Measurements from ENCODE around the gene TLR9.

Gene TLR9

GRCh38 chr3:52247409-52248164 is 22.1 kb upstream of the TLR9 start:
- no peak for DNase-seq

GRCh38 chr3:52246728-52247408 is 21.4 kb upstream of the TLR9 start:
- DNase-seq: no peak

GRCh38 chr3:52246264-52246620 is 20.8 kb upstream of the TLR9 start:
- no peak for DNase-seq

- peak; percentile 55 for DNase-seq
Observed at GRCh38 chr3:52245322-52246263, 20.1 kb upstream of the TLR9 start, which contains the start of gene PPM1M. TSS of gene PPM1M (plus strand) at chr3:52245759. CDS start at chr3:52245825, 66 bp downstream.

GRCh38 chr3:52243791-52244628 is 18.6 kb upstream of the TLR9 start:
- DNase-seq: no peak

- DNase-seq: no peak
Observed at GRCh38 chr3:52242039-52242438, 16.6 kb upstream of the TLR9 start.

- DNase-seq: no peak
Observed at GRCh38 chr3:52240886-52241370, 15.5 kb upstream of the TLR9 start.

GRCh38 chr3:52240059-52240885 is 14.8 kb upstream of the TLR9 start:
- peak; percentile 93 for DNase-seq

- DNase-seq: peak; percentile 80
Observed at GRCh38 chr3:52238761-52239701, 13.6 kb upstream of the TLR9 start, which contains the start of gene TWF2. TSS of gene TWF2 (minus strand) at chr3:52239158. CDS start at chr3:52239016, 142 bp downstream.

GRCh38 chr3:52238193-52238760 is 12.8 kb upstream of the TLR9 start:
- no peak for DNase-seq

GRCh38 chr3:52237657-52238172 is 12.3 kb upstream of the TLR9 start:
- peak; percentile 90 for DNase-seq

GRCh38 chr3:52237006-52237656 is 11.7 kb upstream of the TLR9 start:
- DNase-seq: no peak

GRCh38 chr3:52236424-52236886 is 11.0 kb upstream of the TLR9 start:
- no peak for DNase-seq

- no peak for DNase-seq
Observed at GRCh38 chr3:52234516-52235447, 9.3 kb upstream of the TLR9 start.

- no peak for DNase-seq
Observed at GRCh38 chr3:52233968-52234367, 8.5 kb upstream of the TLR9 start.

GRCh38 chr3:52233108-52233591 is 7.7 kb upstream of the TLR9 start:
- no peak for DNase-seq
